Parathyroid adenoma (tissue), 2 donors: ENCODE results near the gene PTPN7.
"Not testable (repeated sequence)": the region's sequence is repeated elsewhere in the genome, so short reads cannot be mapped to it uniquely, and the experiment has no call there.

Experiments
- H2AFZ ChIP-seq: fragments of 300-600 bp; sonication (generic); one replicate; pipeline ENCODE4 v1.7.0; 2017; ENCODE audit warnings: antibody characterized with exemption, mild to moderate bottlenecking
- H3K27ac ChIP-seq: fragments of 300-600 bp; sonication (generic); one replicate; pipeline ENCODE4 v1.7.0; 2017
- H3K27me3 ChIP-seq: fragments of 300-600 bp; sonication (generic); one replicate; pipeline ENCODE4 v1.7.0; 2017; ENCODE audit warnings: low read length; ENCODE audit not compliant: control insufficient read depth, insufficient read depth
- H3K36me3 ChIP-seq: fragments of 300-600 bp; sonication (generic); one replicate; pipeline ENCODE4 v1.7.0; 2017; ENCODE audit warnings: low read length; ENCODE audit not compliant: control insufficient read depth, insufficient read depth
- H3K4me1 ChIP-seq: fragments of 300-600 bp; sonication (generic); one replicate; pipeline ENCODE4 v1.7.0; 2017; ENCODE audit warnings: control low read depth
- H3K4me2 ChIP-seq: fragments of 300-600 bp; sonication (generic); one replicate; pipeline ENCODE4 v1.7.0; 2017; ENCODE audit warnings: low read length
- H3K4me3 ChIP-seq: fragments of 300-600 bp; sonication (generic); one replicate; pipeline ENCODE4 v1.7.0; 2017; ENCODE audit warnings: low read depth, low read length
- H3K79me2 ChIP-seq: fragments of 300-600 bp; sonication (generic); one replicate; pipeline ENCODE4 v1.7.0; 2017; ENCODE audit warnings: control low read depth
- H3K9ac ChIP-seq: fragments of 300-600 bp; sonication (generic); one replicate; pipeline ENCODE4 v1.7.0; 2017; ENCODE audit warnings: mild to moderate bottlenecking
- H3K9me3 ChIP-seq: fragments of 300-600 bp; sonication (generic); one replicate; pipeline ENCODE4 v1.7.0; 2017; ENCODE audit warnings: low read length; ENCODE audit not compliant: control insufficient read depth
- CTCF ChIP-seq: fragments of 300-600 bp; sonication (generic); IDR thresholded peaks from one replicate; pipeline ENCODE4 v1.7.0; 2017; ENCODE audit warnings: antibody characterized with exemption, mild to moderate bottlenecking
- donor health status: primary hyperparathyroidism.

The PTPN7 gene

GRCh38 chr1:202197653-202198365 lies 37.4 kb upstream of the PTPN7 start:
- Histone ChIP-seq H2AFZ (no peak overlapping the region), H3K4me1 (no peaks in the 10 kb centered on the region), H3K9me3 (no peaks in the 10 kb centered on the region), H3K27me3 (peaks cover 5% of the 10 kb centered on the region), H3K4me3 (no peak overlapping the region), H3K9ac (no peak overlapping the region), H3K36me3 (no peaks in the 10 kb centered on the region), H3K27ac (no peak overlapping the region), H3K4me2 (no peak overlapping the region), H3K79me2 (no peaks in the 10 kb centered on the region)
- no peak for TF ChIP-seq CTCF

- no peaks in the 10 kb centered on the region for H3K79me2 ChIP-seq
- no peak overlapping the region for H3K27ac ChIP-seq
- no peak for TF ChIP-seq CTCF
- peaks cover 5% of the 10 kb centered on the region for H3K27me3 ChIP-seq
- H3K4me3 ChIP-seq, result no peak overlapping the region
- H3K4me2 ChIP-seq, result no peak overlapping the region
- H3K9ac ChIP-seq, result no peak overlapping the region
- H3K4me1 ChIP-seq, result no peaks in the 10 kb centered on the region
- H3K36me3 ChIP-seq, result no peaks in the 10 kb centered on the region
- H2AFZ ChIP-seq, result no peak overlapping the region
- H3K9me3 ChIP-seq, result no peaks in the 10 kb centered on the region
These were observed 33.9 kb upstream of the PTPN7 start for GRCh38 chr1:202194328-202194648.

DNA sequence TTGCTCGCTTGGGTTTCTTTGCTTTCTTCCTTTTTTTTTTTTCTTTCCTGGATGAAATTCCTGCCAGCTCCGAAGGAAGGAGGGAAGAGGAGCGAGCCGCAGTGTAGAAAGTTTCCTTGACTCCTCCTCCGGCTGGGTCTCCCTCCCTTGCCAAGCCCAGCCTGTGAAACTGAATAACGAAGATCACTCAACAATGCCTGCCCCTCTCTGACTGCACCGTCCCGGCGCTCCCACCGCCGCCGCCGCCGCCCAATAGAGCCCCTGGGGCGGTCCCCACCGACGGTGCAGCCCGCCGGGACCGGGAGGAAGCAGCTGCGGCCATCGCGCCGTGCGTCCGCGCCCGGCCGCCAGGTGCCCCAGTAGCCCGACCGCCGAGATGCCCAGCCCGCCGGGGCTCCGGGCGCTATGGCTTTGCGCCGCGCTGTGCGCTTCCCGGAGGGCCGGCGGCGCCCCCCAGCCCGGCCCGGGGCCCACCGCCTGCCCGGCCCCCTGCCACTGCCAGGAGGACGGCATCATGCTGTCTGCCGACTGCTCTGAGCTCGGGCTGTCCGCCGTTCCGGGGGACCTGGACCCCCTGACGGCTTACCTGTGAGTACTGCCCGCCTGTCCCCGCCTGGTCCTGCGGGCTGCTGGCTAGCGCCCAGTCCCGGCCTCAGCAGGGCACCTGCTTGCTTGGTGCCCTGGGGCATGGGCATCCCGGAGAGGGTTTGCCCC lies 33.4 kb upstream of the PTPN7 start, which contains the start of gene LGR6:
Gene LGR6, plus strand, starts transcription at position 186 of the 714 bp plus-strand sequence. Its CDS starts 191 bp downstream, at position 377.
- H3K27me3 ChIP-seq, result peaks cover 5% of the 10 kb centered on the region

DNA sequence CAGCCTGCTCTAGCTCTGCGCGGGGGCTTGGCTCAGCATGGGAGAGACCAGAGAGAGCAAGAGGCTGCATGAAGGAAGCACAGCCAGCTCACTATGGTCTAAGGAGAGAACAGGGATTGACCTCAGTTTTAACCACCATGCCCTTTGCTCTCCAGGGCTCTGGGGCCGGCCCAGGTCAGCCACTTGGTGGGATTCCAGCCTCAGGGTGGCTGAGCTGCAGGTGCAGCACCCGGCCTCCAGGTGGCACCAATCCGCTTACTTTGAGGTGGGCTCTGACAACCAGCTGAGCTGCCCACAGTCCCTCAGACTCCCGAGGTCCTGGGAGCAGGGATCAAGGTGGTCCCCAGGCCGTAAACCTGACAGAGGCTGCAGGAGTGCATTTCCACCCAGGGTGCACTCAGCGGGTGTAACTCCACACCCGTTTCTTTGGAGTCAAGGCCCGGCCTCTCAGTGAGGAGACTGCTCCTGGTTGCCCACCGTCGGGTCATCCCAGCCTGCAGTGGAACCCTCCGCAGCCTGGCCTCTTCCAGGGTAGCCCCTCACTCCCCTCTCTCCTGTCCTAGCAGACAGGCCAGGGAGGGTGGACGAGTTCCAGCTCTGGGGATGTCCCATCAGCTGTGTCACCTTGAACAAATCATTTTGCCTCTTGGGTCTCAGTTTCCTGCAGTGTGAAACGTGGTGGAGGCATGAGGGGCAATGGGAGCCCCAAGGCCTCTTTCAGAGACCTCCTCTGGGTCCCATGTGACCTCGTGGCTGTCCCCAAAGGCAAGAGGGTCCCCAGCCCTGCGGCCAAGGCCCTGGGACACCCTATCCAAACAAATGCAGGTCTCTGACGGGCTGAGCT lies 32.6 kb upstream of the PTPN7 start:
- no peak overlapping the region for H3K4me2 ChIP-seq
- no peaks in the 10 kb centered on the region for H3K36me3 ChIP-seq
- no peaks in the 10 kb centered on the region for H3K9me3 ChIP-seq
- TF ChIP-seq CTCF, result peak; percentile 73
- H3K79me2 ChIP-seq, result no peaks in the 10 kb centered on the region
- H3K4me3 ChIP-seq, result no peak overlapping the region
- H3K27me3 ChIP-seq, result peaks cover 5% of the 10 kb centered on the region
- H2AFZ ChIP-seq, result no peak overlapping the region
- H3K27ac ChIP-seq, result no peak overlapping the region
- no peak overlapping the region for H3K9ac ChIP-seq
- H3K4me1 ChIP-seq, result no peaks in the 10 kb centered on the region

More for the DNA sequence above, 33.4 kb upstream of the PTPN7 start, which contains the start of gene LGR6:
- H2AFZ ChIP-seq, result no peak within 1 kb of the TSS
- no peak within 1 kb of the TSS for H3K9ac ChIP-seq
- H3K4me2 ChIP-seq, result peak within 1 kb of the TSS; percentile 49
- H3K9me3 ChIP-seq, result no peaks in the 10 kb centered on the region
- no peaks in the 10 kb centered on the region for H3K36me3 ChIP-seq
- H3K4me3 ChIP-seq, result no peak within 1 kb of the TSS
- no peaks in the 10 kb centered on the region for H3K79me2 ChIP-seq
- no peaks in the 10 kb centered on the region for H3K4me1 ChIP-seq
- no peak within 1 kb of the TSS for H3K27ac ChIP-seq
- no peak for TF ChIP-seq CTCF

DNA sequence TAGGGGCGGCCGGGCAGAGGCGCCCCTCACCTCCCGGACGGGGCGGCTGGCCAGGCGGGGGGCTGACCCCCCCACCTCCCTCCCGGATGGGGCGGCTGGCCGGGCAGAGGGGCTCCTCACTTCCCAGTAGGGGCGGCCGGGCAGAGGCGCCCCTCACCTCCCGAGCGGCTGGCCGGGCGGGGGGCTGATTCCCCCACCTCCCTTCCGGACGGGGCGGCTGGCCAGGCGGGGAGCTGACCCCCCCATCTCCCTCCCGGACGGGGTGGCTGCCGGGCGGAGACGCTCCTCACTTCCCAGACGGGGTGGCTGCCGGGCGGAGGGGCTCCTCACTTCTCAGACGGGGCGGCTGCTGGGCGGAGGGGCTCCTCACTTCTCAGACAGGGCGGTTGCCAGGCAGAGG lies 31.0 kb upstream of the PTPN7 start:
- not testable (repeated sequence) for H3K36me3 ChIP-seq, H3K27ac ChIP-seq, H3K4me1 ChIP-seq, H3K9me3 ChIP-seq, H2AFZ ChIP-seq, H3K79me2 ChIP-seq, H3K4me3 ChIP-seq, H3K9ac ChIP-seq, H3K27me3 ChIP-seq, H3K4me2 ChIP-seq
